Stimulated activated CD4-positive, alpha-beta T cell treated with anti-CD3 and anti-CD28 coated beads, Interleukin-4, amount 100 ng/mL, for 4 hours (primary cell): Measurements from ENCODE around the gene ADGRG1.
"Not testable (repeated sequence)": the region's sequence is repeated elsewhere in the genome, so short reads cannot be mapped to it uniquely, and the experiment has no call there.

ENCODE experiments used
- DNase-seq, 2 experiments: peaks; one replicate each; pipeline ENCODE4 v3.0.0-alpha.2; 2020

Gene ADGRG1

DNA sequence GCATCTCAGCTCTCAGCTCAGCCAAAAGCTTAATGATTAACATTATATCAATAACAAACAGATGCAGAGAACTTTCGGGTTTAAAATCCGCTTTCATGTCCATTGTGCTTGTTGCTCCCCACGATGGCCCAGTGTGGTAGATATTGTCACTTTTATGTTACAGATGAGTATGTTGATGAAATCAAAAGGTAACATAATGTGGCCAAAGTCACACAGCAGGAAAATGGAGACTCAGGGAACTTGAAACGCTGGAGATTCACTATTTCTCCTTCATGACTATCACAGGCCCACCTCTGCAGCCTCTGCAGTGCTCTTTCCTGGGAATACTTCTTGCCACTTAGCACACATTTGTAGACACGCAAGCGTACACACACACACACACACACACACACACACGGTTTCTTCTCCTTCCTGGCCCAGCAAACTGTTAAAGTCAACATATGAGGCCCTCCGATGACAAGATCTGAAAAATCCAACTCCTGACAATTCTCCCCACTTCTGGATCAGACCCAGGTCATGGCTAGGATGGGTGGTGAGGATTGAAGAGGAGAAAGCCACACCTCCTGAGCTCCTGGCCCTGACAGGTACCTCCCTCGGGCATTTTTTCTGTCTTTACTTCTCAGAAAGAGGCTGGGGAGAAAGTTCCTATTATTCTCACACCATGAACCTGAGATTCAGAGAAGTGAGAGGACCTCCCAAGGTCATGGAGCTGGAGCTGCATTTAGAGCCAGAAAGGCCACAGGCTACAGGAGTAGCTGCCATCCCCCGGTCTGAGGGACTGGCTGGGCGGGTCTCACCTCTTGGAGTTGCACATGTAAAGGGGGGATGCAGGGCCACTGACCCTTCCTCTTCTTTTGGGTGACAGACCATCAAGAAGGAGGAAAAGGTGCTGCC is 75.8 kb downstream of the ADGRG1 start:
- no peak for DNase-seq

DNA sequence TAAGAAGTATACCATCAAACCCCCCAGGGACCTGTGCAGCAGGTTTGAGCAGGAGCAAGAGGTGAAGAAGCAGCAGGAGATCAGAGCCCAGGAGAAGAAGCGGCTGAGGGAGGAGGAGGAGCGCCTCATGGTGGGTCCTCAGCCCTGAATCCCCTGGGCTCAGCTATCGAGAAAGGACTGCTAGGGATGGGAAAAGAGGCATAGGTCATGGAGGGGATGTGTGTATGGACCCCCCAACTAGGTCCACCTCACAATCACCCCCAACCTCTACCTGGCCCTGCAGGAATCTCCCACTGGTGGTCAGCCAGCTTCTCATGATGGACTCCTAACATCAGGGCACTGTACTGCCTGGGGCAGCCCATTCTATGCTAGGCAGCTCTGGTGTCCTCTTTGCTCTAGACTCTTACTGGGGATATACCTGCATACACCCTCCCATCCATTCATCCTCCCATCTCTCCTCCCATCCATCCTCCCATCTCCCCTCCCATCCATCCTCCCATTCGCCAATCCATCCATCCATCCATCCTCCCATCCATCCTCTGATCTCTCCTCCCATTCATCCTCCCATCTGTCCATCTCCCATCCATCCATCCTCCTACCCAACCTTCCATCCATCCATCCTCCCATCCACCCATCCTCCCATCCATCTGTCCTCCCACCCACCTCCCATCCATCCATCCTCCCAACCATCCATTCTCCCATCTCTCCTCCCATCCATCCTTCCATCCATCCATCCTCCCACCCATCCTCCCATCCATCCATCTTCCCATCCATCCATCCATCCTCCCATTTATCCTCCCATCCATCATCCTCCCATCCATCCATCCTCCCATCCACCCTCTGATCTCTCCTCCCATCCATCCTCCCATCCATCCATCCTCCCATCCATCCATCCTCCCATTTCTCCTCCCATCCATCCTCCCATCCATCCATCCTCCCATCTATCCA is 76.7 kb downstream of the ADGRG1 start:
- no peak for DNase-seq

DNA sequence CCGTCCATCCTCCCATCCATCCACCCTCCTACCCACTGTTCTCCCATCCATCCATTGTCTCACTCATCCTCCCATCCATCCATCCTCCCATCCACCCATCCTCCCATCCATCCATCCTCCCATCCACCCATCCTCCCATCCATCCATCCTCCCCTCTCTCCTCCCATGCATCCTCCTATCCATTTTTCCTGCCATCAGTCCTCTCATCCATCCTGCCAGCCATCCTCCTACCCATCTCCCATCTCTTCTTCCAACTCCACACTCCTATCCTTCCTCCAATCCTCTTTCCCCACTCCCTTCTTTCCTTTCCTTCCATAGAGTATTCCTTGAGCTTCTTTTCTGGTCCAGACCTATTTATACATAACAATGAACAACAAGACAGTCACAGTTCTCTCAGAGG is 78.3 kb downstream of the ADGRG1 start:
- DNase-seq = no peak

DNA sequence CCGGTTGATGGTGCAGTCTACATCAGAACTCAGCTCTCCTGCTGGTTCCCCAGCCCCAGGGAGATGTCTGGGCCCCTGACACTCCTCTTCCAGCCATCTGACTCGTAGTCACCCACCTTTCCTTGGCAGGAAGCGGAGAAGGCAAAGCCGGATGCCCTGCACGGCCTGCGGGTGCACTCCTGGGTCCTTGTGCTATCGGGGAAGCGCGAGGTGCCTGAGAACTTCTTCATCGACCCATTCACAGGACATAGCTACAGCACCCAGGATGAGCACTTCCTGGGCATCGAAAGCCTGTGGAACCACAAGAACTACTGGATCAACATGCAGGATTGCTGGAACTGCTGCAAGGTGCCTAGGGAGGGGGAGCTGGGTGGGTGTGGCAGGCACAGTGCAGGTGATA is 78.9 kb downstream of the ADGRG1 start:
- DNase-seq = no peak

DNA sequence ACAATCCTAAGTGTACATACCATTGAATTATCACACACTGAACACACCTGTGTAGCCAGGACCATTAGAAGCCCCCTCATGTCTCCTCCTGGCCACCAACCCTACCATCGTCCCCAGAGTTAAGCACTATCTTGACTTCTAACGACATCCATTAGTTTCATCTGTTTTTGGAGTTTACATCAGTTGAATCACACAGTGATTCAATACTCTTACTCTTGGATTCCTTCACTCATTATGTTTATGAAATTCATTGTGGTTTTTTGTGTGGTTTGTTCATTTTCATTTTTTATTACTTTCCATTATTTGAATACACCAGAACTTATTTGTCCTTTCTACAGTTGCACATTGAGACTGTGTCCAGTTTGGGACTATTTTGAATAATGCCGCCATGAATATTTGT is 79.7 kb downstream of the ADGRG1 start:
- DNase-seq = no peak

DNA sequence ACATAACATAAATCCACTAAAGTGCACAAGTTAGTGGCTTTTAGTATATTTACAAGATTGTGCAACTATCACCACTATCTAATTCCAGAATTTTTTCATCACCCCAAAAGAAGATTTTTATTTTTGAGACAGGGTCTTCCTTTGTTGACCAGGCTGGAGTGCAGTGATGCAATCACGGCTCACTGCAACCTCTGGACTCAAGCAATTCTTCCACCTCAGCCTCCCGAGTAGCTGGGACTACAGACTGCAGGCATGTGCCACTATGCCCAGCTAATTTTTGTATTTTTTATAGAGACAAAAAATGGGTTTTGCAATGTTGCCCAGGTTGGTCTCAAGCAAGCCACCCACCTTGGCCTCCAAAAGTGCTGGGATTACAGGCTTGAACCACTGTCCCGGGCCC is 81.2 kb downstream of the ADGRG1 start:
- DNase-seq = no peak

DNA sequence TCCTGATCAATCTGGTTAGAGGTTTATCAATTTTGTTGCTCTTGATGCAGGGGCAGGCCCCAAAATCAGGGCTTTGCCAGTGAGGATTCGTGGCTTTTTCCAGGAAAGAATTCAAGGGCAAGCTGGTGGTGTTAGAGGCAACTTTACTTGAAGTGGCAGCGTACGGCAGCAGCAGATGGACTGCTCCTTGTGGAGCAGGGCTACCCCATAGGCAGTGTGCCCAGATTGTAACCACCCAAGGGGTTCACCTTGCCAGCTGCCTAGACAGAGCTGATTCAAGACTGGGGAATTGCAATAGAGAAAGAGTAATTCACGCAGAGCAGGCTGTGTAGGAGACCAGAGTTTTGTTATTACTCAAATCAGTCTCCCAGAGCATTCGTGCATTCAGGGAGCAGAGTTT is 82.9 kb downstream of the ADGRG1 start:
- DNase-seq = no peak

DNA sequence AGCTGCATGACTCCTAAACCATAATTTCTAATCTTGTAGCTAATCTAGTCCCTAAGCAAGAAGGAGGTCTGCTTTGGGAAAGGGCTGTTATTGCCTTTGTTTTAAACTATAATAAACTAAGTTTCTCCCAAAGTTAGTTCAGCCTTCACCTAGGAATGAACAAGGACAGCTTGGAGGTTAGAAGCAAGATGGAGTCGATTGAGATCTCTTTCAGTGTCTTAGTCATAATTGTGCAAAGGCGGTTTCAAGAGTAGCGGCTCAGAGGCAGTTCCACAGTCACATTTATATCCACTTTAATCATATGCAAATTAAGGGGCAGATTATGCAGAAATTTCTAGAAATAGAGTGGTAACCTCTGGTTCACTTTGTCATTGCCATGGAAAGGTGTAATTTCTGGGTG is 83.6 kb downstream of the ADGRG1 start:
- no peak for DNase-seq

DNA sequence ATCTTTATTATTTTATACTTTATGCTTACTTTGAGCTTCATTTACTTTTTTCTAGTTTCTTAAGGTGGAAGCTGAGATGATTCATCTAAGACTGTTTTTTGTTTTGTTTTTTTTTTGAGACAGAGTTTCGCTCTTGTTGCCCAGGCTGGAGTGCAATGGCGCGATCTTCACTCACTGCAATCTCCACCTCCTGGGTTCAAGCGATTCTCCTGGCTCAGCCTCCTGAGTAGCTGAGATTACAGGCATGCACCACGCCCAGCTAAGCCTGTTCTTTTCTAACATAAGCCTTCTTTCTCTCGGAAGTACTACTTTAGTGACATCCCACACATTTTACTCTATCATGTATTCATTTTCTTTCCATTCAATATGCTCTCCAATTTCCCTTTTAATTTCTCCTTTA is 84.1 kb downstream of the ADGRG1 start:
- not testable (repeated sequence) for DNase-seq

DNA sequence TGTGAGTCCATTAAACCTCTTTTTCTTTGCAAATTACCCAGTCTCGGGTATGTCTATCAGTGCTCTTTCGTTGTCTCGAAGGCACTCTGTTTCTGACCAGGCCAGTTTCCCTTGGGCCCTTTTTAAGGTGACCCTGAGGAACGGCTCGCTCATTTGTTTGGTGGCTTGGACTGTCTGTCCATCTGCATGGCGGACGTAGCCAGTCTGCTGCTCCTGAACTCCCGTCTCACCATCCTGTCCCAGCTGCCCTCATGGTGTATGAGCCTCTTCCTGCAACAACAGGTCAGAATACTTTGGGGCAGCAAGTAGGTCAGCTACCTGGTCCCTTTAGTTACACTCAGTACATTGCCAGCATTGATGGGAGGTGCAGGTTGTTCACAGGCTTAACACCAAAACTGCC is 85.2 kb downstream of the ADGRG1 start:
- DNase-seq = no peak

DNA sequence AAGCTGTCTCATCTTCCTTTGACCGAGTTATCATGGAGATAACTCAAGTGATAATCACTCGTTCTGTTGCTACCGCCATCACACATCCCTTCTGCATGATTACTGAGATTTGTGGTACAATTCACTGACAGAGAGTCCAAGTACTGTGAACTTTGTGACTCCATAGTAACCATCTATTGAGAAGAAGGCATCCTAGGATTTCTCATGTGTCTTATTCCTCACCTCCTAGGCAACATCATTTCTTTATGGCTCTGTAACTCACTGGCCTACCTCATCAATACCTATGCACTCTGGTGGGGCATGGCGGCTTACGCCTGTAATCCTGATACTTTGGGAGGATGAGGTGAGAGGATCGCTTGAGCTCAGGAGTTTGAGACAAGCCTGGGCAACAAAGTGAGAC is 85.6 kb downstream of the ADGRG1 start:
- DNase-seq = no peak
